AG09319 (cell line): ENCODE data around the gene PA2G4.
"Not testable (repeated sequence)": the region's sequence is repeated elsewhere in the genome, so short reads cannot be mapped to it uniquely, and the experiment has no call there.

Source experiments
- DNase-seq: peaks from one replicate; pipeline ENCODE4 v3.0.0-alpha.2; 2010; ENCODE audit warnings: low read depth; ENCODE audit errors: extremely low read depth
- CTCF ChIP-seq: IDR thresholded peaks from 2 replicates; pipeline ENCODE4 v1.5.1; 2011; ENCODE audit warnings: low read depth, mild to moderate bottlenecking, inconsistent platforms, low read length, moderate library complexity

Gene PA2G4

GRCh38 chr12:56104109-56104814, at the start of gene PA2G4:
TSS of gene PA2G4 (plus strand) at chr12:56104559. CDS start at chr12:56104738, 179 bp downstream.
- TF ChIP-seq CTCF, result no peak
- DNase-seq, result peak; percentile 95

GRCh38 chr12:56059964-56060363, 44.4 kb upstream of the PA2G4 start:
- not testable (repeated sequence) for DNase-seq

GRCh38 chr12:56061982-56062381, 42.4 kb upstream of the PA2G4 start:
- no peak for DNase-seq

GRCh38 chr12:56062996-56063395, 41.4 kb upstream of the PA2G4 start:
- no peak for DNase-seq
- TF ChIP-seq CTCF, result no peak

More at GRCh38 chr12:56061982-56062381, 42.4 kb upstream of the PA2G4 start:
- TF ChIP-seq CTCF, result no peak

GRCh38 chr12:56071648-56072047, 32.7 kb upstream of the PA2G4 start:
- no peak for DNase-seq
- TF ChIP-seq CTCF, result no peak

GRCh38 chr12:56074396-56074795, 30.0 kb upstream of the PA2G4 start:
- TF ChIP-seq CTCF, result no peak

GRCh38 chr12:56077966-56078365, 26.4 kb upstream of the PA2G4 start:
- not testable (repeated sequence) for DNase-seq

More at GRCh38 chr12:56074396-56074795, 30.0 kb upstream of the PA2G4 start:
- DNase-seq, result no peak

GRCh38 chr12:56078427-56078826, 25.9 kb upstream of the PA2G4 start:
- no peak for DNase-seq
- no peak for TF ChIP-seq CTCF
